Neural progenitor cell (in vitro differentiated cells): ENCODE measurements around the gene DOK3. TPM values are rescaled to one million over a fixed set of nuclear protein-coding genes. Genes with fewer than 3 reads are reported as not detected.
A peak's percentile ranks its signal among the peaks of the same experiment; 100 is the strongest.

Source experiments
- DNase-seq: peaks from one replicate; pipeline ENCODE4 v3.0.0-alpha.2; 2016; ENCODE audit warnings: low spot score
- H2AFZ ChIP-seq: fragments of 200-600 bp; sonication (generic); replicated peaks from 2 replicates; pipeline ENCODE4 v1.6.1; 2016; ENCODE audit warnings: antibody characterized with exemption
- H3F3A ChIP-seq: fragments of 200-600 bp; sonication (generic); 2 replicates; pipeline ENCODE4 v1.6.1; 2016; ENCODE audit warnings: antibody characterized with exemption, low read depth
- H3K27ac ChIP-seq: fragments of 200-600 bp; sonication (generic); 2 replicates; pipeline ENCODE4 v1.5.1; 2016; ENCODE audit warnings: mild to moderate bottlenecking
- H3K27me3 ChIP-seq: fragments of 200-600 bp; sonication (generic); 2 replicates; pipeline ENCODE4 v1.6.1; 2016; ENCODE audit warnings: mild to moderate bottlenecking, moderate library complexity
- H3K36me3 ChIP-seq: fragments of 200-600 bp; sonication (generic); 2 replicates; pipeline ENCODE4 v1.5.1; 2016
- H3K4me1 ChIP-seq: fragments of 200-600 bp; sonication (generic); 2 replicates; pipeline ENCODE4 v1.6.1; 2016; ENCODE audit warnings: mixed run types
- H3K4me2 ChIP-seq: fragments of 200-600 bp; sonication (generic); 2 replicates; pipeline ENCODE4 v1.6.1; 2016
- H3K4me3 ChIP-seq: fragments of 200-600 bp; sonication (generic); 2 replicates; pipeline ENCODE4 v1.5.1; 2016
- H3K79me2 ChIP-seq: fragments of 200-600 bp; sonication (generic); 2 replicates; pipeline ENCODE4 v1.6.1; 2016; ENCODE audit warnings: low read depth
- H3K9ac ChIP-seq: fragments of 200-600 bp; sonication (generic); 2 replicates; pipeline ENCODE4 v1.6.1; 2016
- H3K9me3 ChIP-seq: fragments of 200-600 bp; sonication (generic); 2 replicates; pipeline ENCODE4 v1.5.1; 2016; ENCODE audit warnings: low read depth
- H4K20me1 ChIP-seq: fragments of 200-600 bp; sonication (generic); 2 replicates; pipeline ENCODE4 v1.6.1; 2016; ENCODE audit warnings: low read depth
- H3K27ac Mint-ChIP-seq: 3 replicates; pipeline ENCODE4 v1.8.0; 2021; ENCODE audit warnings: mixed read lengths
- H3K27me3 Mint-ChIP-seq: 2 replicates; pipeline ENCODE4 v1.8.0; 2022; ENCODE audit warnings: low read depth, mild to moderate bottlenecking, inconsistent platforms, moderate library complexity, mixed read lengths; ENCODE audit not compliant: insufficient read depth
- H3K36me3 Mint-ChIP-seq: 3 replicates; pipeline ENCODE4 v1.8.0; 2021; ENCODE audit warnings: mixed read lengths
- H3K4me1 Mint-ChIP-seq: 3 replicates; pipeline ENCODE4 v1.8.0; 2021; ENCODE audit warnings: mixed read lengths
- H3K4me3 Mint-ChIP-seq: 3 replicates; pipeline ENCODE4 v1.8.0; 2021; ENCODE audit warnings: mild to moderate bottlenecking, moderate library complexity, mixed read lengths
- H3K9me3 Mint-ChIP-seq: 3 replicates; pipeline ENCODE4 v1.8.0; 2020; ENCODE audit warnings: mixed read lengths
- CTCF ChIP-seq: fragments of 200-600 bp; sonication (generic); IDR thresholded peaks from 2 replicates; pipeline ENCODE4 v1.5.1; 2017; ENCODE audit warnings: antibody characterized with exemption, mild to moderate bottlenecking
- EZH2 ChIP-seq: fragments of 200-600 bp; sonication (generic); IDR thresholded peaks from 2 replicates; pipeline ENCODE4 v1.6.1; 2017; ENCODE audit warnings: antibody characterized with exemption, mild to moderate bottlenecking, moderate library complexity
- EZH2phosphoT487 ChIP-seq: fragments of 200-600 bp; sonication (generic); IDR thresholded peaks from 2 replicates; pipeline ENCODE4 v1.6.1; 2017; ENCODE audit warnings: antibody characterized with exemption
- total RNA-seq: library from RNA; depleted of rRNA; stranded (reverse); fragments of >200 nt; gene quantifications from 2 replicates; pipeline ENCODE4 v1.2.3, GENCODE V29; 2015; ENCODE audit warnings: low replicate concordance

The DOK3 gene
- total RNA-seq, 1 donor from 2014 or later = 0.54 TPM

- Mint-ChIP-seq H3K4me3 (peak overlapping the region; percentile 77), H3K27ac (peak overlapping the region; percentile 63), H3K27me3 (peaks cover 24% of the 10 kb centered on the region), H3K4me1 (peaks cover 39% of the 10 kb centered on the region), H3K9me3 (peaks cover 9% of the 10 kb centered on the region), H3K36me3 (peaks cover 36% of the 10 kb centered on the region)
- H3K4me2 ChIP-seq = peak overlapping the region; percentile 99
- H3K27ac ChIP-seq = peak overlapping the region; percentile 70
- no peaks in the 10 kb centered on the region for H3K27me3 ChIP-seq
- H3K4me3 ChIP-seq = no peak overlapping the region
- DNase-seq = peak; percentile 65
- no peak overlapping the region for H3K9ac ChIP-seq
- H3K36me3 ChIP-seq = peaks cover 11% of the 10 kb centered on the region
- peaks cover 34% of the 10 kb centered on the region for H3K4me1 ChIP-seq
- peaks cover 74% of the 10 kb centered on the region for H3K79me2 ChIP-seq
- peaks cover 52% of the 10 kb centered on the region for H4K20me1 ChIP-seq
- TF ChIP-seq EZH2phosphoT487 (no peak), EZH2 (no peak), CTCF (no peak)
- H3K9me3 ChIP-seq = no peaks in the 10 kb centered on the region
- no peak overlapping the region for H2AFZ ChIP-seq
- H3F3A ChIP-seq = peaks cover 53% of the 10 kb centered on the region
Measured at GRCh38 chr5:177468685-177469628, 40.7 kb downstream of the DOK3 start.

GRCh38 chr5:177468329-177468684, 41.3 kb downstream of the DOK3 start:
- peaks cover 22% of the 10 kb centered on the region for H3K27me3 Mint-ChIP-seq
- Histone ChIP-seq H3K27ac (no peak overlapping the region), H3K4me3 (no peak overlapping the region), H3K36me3 (peaks cover 14% of the 10 kb centered on the region), H3K79me2 (peaks cover 80% of the 10 kb centered on the region), H3K27me3 (no peaks in the 10 kb centered on the region), H3K9me3 (no peaks in the 10 kb centered on the region), H3K4me2 (no peak overlapping the region), H3K9ac (no peak overlapping the region), H3K4me1 (peaks cover 32% of the 10 kb centered on the region), H3F3A (peaks cover 57% of the 10 kb centered on the region), H4K20me1 (peaks cover 52% of the 10 kb centered on the region), H2AFZ (no peak overlapping the region)
- no peak for DNase-seq
- TF ChIP-seq EZH2 = no peak
- no peak for TF ChIP-seq EZH2phosphoT487
- no peak for TF ChIP-seq CTCF
- peaks cover 37% of the 10 kb centered on the region for H3K4me1 Mint-ChIP-seq
- H3K36me3 Mint-ChIP-seq = peaks cover 40% of the 10 kb centered on the region
- H3K4me3 Mint-ChIP-seq = peak overlapping the region; percentile 66
- H3K9me3 Mint-ChIP-seq = peaks cover 9% of the 10 kb centered on the region
- peak overlapping the region; percentile 29 for H3K27ac Mint-ChIP-seq

GRCh38 chr5:177467436-177467835, 42.2 kb downstream of the DOK3 start:
- no peaks in the 10 kb centered on the region for H3K27me3 ChIP-seq
- no peak overlapping the region for H3K27ac Mint-ChIP-seq
- no peaks in the 10 kb centered on the region for H3K9me3 ChIP-seq
- peaks cover 22% of the 10 kb centered on the region for H3K27me3 Mint-ChIP-seq
- H3K36me3 Mint-ChIP-seq = peaks cover 45% of the 10 kb centered on the region
- H3K4me3 ChIP-seq = no peak overlapping the region
- H2AFZ ChIP-seq = no peak overlapping the region
- H3K9me3 Mint-ChIP-seq = peaks cover 9% of the 10 kb centered on the region
- peaks cover 66% of the 10 kb centered on the region for H3F3A ChIP-seq
- no peak for DNase-seq
- peaks cover 53% of the 10 kb centered on the region for H4K20me1 ChIP-seq
- H3K27ac ChIP-seq = no peak overlapping the region
- H3K9ac ChIP-seq = no peak overlapping the region
- H3K4me3 Mint-ChIP-seq = no peak overlapping the region
- H3K4me2 ChIP-seq = no peak overlapping the region
- H3K4me1 Mint-ChIP-seq = peaks cover 37% of the 10 kb centered on the region
- peaks cover 32% of the 10 kb centered on the region for H3K4me1 ChIP-seq
- TF ChIP-seq CTCF (no peak), EZH2phosphoT487 (no peak), EZH2 (no peak)
- H3K36me3 ChIP-seq = peaks cover 14% of the 10 kb centered on the region
- peaks cover 83% of the 10 kb centered on the region for H3K79me2 ChIP-seq
